ENCODE measurements around the gene MTMR4.
"Not testable (repeated sequence)": the region's sequence is repeated elsewhere in the genome, so short reads cannot be mapped to it uniquely, and the experiment has no call there.

The MTMR4 gene

GRCh38 chr17:58513965-58514769, at the start of gene MTMR4:
Gene MTMR4 (minus strand): TSS chr17:58514638. CDS start chr17:58514407, 231 bp downstream.
- DNase-seq, result peak; percentile 78

GRCh38 chr17:58560511-58560910, 46.1 kb upstream of the MTMR4 start:
- DNase-seq, result no peak

DNA sequence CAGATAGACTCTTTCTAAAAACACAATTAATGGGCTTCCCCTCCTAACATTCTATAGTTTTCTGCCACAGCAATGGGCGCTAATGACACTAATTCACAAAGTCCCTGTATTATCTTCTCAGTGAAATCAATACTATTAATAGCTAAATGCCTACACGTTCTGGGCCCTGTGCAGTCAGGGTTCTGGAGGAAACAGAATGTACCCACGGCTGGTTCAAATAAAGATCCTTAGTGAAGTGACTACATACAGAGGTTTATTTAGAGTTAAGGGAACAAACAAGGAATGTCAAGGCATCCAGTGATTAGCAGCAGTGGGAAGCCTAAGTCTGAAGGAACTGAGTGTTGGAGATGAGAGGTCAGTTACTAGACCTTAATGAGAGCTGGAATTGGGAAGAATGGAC, 43.5 kb upstream of the MTMR4 start:
- DNase-seq, result no peak

DNA sequence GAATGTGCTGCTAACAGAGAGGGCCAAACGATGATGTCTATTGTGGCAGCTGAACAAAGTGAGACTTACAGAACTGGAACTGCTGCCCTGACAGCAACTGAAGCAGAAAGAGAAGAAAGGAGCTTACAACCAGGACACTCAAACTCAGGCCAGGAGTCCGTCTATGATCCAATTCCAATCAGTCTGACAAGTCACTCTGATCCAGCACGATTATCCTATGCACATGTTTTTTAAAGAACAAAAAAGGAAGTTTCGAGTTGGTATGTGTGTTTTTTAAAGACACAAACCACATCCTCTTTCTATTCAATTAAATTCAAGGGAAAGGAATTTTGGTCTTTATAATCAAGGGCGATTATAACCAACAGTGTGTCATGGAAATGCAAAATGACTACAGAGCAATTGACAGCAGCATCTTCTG, 42.4 kb upstream of the MTMR4 start:
- DNase-seq, result no peak

GRCh38 chr17:58555109-58555508, 40.7 kb upstream of the MTMR4 start:
- not testable (repeated sequence) for DNase-seq

GRCh38 chr17:58541249-58541648, 26.8 kb upstream of the MTMR4 start:
- DNase-seq, result no peak

DNA sequence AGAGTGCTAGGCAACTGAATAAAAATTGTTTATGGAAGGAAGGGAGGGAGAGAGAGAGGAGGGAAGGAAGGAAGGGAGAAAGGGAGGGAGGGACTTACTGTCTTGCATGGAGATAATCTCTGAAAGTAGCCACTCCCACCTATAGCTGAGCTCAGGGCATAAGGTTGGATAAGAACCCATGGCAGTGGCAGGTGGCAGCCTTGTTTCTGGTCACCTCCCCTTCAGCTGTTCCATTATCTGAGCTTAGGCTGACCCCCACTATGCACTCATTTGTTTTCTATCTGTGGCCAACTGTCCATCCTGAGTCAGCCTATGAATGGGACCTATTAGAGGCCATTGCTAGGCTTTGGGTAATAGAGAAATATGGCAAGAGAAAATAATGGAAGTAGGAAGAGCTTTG, 25.3 kb upstream of the MTMR4 start:
- DNase-seq, result no peak

GRCh38 chr17:58538811-58539409, 24.5 kb upstream of the MTMR4 start:
- no peak for DNase-seq

DNA sequence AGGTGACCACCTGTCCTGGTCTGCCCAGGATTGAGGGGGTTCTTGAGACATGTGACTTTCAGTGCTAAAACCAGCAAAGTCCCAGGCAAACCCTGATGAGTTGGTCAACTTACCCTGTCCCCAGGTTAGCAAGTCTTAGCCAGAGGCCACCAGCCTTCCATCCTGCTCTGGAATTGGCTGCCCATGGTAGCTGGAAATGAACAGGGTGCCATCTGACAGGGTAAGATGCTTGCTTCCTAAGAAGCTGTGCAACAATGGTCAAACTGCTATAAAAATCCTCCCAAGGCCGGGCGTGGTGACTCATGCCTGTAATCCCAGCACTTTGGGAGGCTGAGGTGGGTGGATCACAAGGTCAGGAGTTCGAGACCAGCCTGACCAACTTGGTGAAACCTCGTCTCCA, 22.8 kb upstream of the MTMR4 start:
- no peak for DNase-seq

- DNase-seq, result no peak
Measured at GRCh38 chr17:58536542-58536941, 22.1 kb upstream of the MTMR4 start.

- no peak for DNase-seq
Measured at GRCh38 chr17:58535431-58535830, 21.0 kb upstream of the MTMR4 start.

DNA sequence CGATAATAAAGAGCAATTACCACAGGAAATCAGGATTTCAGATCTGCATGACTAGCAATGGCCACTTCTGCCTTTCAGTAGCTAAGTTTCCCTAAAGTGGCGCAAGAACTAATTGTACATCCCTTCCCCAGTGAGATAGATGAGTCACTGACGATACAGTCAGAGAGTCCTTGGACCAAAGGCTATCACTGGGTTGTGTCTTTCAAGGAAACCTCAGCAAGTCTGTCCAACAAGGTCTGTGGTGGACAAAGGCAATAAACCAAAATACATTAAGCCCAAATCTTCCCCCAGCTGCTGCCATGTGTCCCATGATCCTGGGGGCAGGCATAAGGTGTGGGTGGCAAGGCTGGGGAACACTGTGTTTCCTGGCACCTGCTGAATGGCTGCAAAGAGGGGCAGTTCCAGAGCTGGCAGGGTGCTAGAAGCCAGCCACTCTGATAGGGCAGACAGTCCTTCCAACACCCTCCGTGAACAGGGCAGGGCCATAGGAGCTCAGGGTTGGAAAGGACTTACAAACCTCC, 20.5 kb upstream of the MTMR4 start:
- no peak for DNase-seq

- DNase-seq, result no peak
Measured at GRCh38 chr17:58534331-58534730, 19.9 kb upstream of the MTMR4 start.

- no peak for DNase-seq
Measured at GRCh38 chr17:58533616-58534188, 19.3 kb upstream of the MTMR4 start.

- no peak for DNase-seq
Measured at GRCh38 chr17:58532555-58532951, 18.1 kb upstream of the MTMR4 start.

DNA sequence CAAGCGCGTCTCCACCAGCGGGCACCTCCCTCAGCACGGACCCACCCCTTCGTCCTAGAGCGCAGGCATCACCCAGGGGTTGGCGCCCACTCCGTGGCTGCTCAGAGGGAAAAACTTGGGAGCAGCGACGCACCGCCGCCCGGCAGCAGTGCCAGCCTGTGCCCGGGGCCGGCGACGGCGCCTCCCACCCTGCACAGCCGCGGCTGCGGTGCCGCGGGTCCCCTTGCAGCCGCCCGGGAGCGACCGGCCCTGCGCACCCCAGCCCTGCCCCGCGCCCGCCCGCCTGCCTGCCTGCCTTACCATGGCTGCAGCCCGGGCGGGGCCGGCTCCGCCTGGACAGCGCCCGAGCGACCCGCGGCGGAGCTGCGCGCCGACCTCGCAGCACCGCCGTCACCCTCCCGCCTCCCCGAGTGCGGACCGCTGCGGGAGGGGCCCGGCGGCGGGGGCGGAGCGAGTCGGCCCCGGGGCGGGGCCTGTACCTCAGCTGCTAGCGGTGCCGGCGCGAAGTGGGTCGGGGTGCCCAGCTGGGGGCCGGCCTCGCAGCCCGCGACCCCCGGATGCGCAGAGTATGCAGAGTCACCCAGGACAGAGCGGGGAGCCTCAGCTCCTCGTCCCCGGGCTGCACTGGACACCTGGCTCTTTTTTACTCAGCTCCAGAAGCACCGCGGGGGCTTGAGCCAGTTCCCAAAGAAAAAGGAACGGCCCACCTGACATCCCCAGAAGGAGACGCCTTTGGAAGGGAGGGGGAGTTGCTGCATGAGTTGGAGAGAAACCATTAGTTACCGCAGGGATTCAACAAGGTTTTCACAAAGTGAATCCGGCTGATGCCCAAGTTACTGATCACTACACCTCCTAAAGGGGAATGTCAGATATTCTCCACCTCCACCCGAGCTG, 17.5 kb upstream of the MTMR4 start:
- peak; percentile 67 for DNase-seq

- DNase-seq, result no peak
Measured at GRCh38 chr17:58531122-58531521, 16.7 kb upstream of the MTMR4 start.

GRCh38 chr17:58530655-58531054, 16.2 kb upstream of the MTMR4 start:
- no peak for DNase-seq

- no peak for DNase-seq
Measured at GRCh38 chr17:58529275-58529674, 14.8 kb upstream of the MTMR4 start.

- no peak for DNase-seq
Measured at GRCh38 chr17:58528443-58528842, 14.0 kb upstream of the MTMR4 start.

GRCh38 chr17:58527949-58528348, 13.5 kb upstream of the MTMR4 start:
- DNase-seq, result no peak

GRCh38 chr17:58527306-58527705, 12.9 kb upstream of the MTMR4 start:
- DNase-seq, result no peak

DNA sequence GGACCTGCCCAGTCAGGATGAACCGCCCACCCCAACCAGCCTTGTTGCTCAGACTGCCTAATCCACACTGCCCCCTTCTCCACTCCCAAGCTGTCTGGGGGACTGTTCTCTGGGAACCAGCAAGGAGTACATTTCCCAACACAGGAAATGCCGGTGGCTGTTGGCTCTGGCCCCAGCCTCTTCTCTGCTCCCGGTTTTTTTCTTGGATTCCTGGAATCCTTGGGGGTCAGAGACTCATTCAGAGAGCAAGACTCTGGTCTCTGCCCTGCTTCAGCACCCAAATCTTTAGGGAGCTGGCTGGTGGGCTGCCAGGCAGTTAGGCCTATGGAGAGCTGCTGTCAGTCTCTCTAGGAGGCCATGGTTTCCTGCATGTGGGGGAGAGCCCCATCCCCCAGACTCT, 10.8 kb upstream of the MTMR4 start:
- DNase-seq, result no peak

Measured in stimulated activated CD4-positive, alpha-beta T cell treated with anti-CD3 and anti-CD28 coated beads, Interleukin-4, amount 100 ng/mL, for 1 hour (primary cell).